Activated CD4-positive, alpha-beta T cell treated with anti-CD3 and anti-CD28 coated beads for 36 hours (primary cell): Measurements from ENCODE around the gene ARL2. TPM values are rescaled to one million over a fixed set of nuclear protein-coding genes. Genes with fewer than 3 reads are reported as not detected.
A peak's percentile ranks its signal among the peaks of the same experiment; 100 is the strongest.
"Not testable (repeated sequence)": the region's sequence is repeated elsewhere in the genome, so short reads cannot be mapped to it uniquely, and the experiment has no call there.

ENCODE experiments used
- ATAC-seq: fragments of 200-7000 bp; cut with Tn5 transposase; one replicate; pipeline ENCODE4 v1.10.0; 2021; ENCODE audit warnings: mild to moderate bottlenecking, moderate library complexity
- CTCF ChIA-PET: fragments of 350-600 bp; sonication (Branson Sonifier 250); formaldehyde crosslinking; loops from one replicate; lab custom pipeline; 2021; ENCODE audit warnings: antibody characterized with exemption; lab: Charles Lee
- POLR2A ChIA-PET: fragments of 350-600 bp; sonication (Branson Sonifier 250); formaldehyde crosslinking; loops from one replicate; lab custom pipeline; 2021; ENCODE audit warnings: antibody characterized with exemption, inconsistent platforms; lab: Charles Lee
- DNase-seq: peaks from one replicate; pipeline ENCODE4 v3.0.0-alpha.2; 2020
- H3K27ac Mint-ChIP-seq: one replicate; pipeline ENCODE4 v1.8.0; 2021; ENCODE audit warnings: mixed read lengths
- H3K27me3 Mint-ChIP-seq: one replicate; pipeline ENCODE4 v1.8.0; 2021; ENCODE audit warnings: mixed read lengths
- H3K36me3 Mint-ChIP-seq: one replicate; pipeline ENCODE4 v1.8.0; 2021; ENCODE audit warnings: low read depth, mixed read lengths
- H3K4me1 Mint-ChIP-seq: one replicate; pipeline ENCODE4 v1.8.0; 2021; ENCODE audit warnings: mixed read lengths
- H3K4me3 Mint-ChIP-seq: one replicate; pipeline ENCODE4 v1.8.0; 2021; ENCODE audit warnings: mild to moderate bottlenecking, moderate library complexity, mixed read lengths
- H3K9me3 Mint-ChIP-seq: one replicate; pipeline ENCODE4 v1.8.0; 2021; ENCODE audit warnings: low read depth, mixed read lengths
- intact Hi-C, 2 experiments: fragments of 100-400 bp; cut with DNase I in 1 of 2; cut with micrococcal nuclease in 1 of 2; formaldehyde crosslinking; loops; one replicate each; pipeline versions ENCODE4 v1.14.2 to v1.15.1; 2022 to 2024; cut with DNase I, micrococcal nuclease
- total RNA-seq, 2 experiments: library from RNA; stranded (reverse); gene quantifications; one replicate each; pipeline ENCODE4 v1.2.3, GENCODE V29; 2021

The ARL2 gene
- total RNA-seq, 2 experiments from 2014 or later: 89.6 to 109 TPM

- Mint-ChIP-seq H3K36me3 (no peaks in the 10 kb centered on the region), H3K9me3 (no peaks in the 10 kb centered on the region), H3K27me3 (peaks cover 2% of the 10 kb centered on the region), H3K4me1 (peaks cover 13% of the 10 kb centered on the region), H3K27ac (no peak overlapping the region), H3K4me3 (no peak overlapping the region)
- ChIA-PET CTCF (no interaction called here), POLR2A (no interaction called here)
- no peak for DNase-seq
- no peak for ATAC-seq
- intact Hi-C loops: no loop called here
These were observed 24.5 kb upstream of the ARL2 start for GRCh38 chr11:64989416-64989815.

GRCh38 chr11:64990222-64990923 lies 23.6 kb upstream of the ARL2 start:
- Mint-ChIP-seq H3K36me3 (no peaks in the 10 kb centered on the region), H3K4me3 (no peak overlapping the region), H3K27ac (no peak overlapping the region), H3K27me3 (peaks cover 3% of the 10 kb centered on the region), H3K4me1 (peaks cover 13% of the 10 kb centered on the region), H3K9me3 (no peaks in the 10 kb centered on the region)
- DNase-seq (no peak), ATAC-seq (no peak)
- CTCF ChIA-PET: interaction anchor here (0.6 to 0.8 kb wide), 2 partner anchors 74 to 93 kb away, joined by 3 read pairs; no protein-coding TSS in a partner anchor
- intact Hi-C loops: no loop called here
- POLR2A ChIA-PET: no interaction called here

GRCh38 chr11:64994318-64994717 lies 19.6 kb upstream of the ARL2 start:
- H3K4me3 Mint-ChIP-seq: no peak overlapping the region
- ChIA-PET CTCF (interaction anchor here (0.6 to 1.8 kb wide), 3 partner anchors 19 to 123 kb away, joined by 3 to 4 read pairs (median 3); partner anchors contain the start of genes ARL2 and ZNHIT2), POLR2A (no interaction called here)
- no peak for DNase-seq
- no peaks in the 10 kb centered on the region for H3K9me3 Mint-ChIP-seq
- intact Hi-C loops: no loop called here
- H3K36me3 Mint-ChIP-seq: no peaks in the 10 kb centered on the region
- no peak overlapping the region for H3K27ac Mint-ChIP-seq
- no peak for ATAC-seq
- H3K27me3 Mint-ChIP-seq: peaks cover 5% of the 10 kb centered on the region
- H3K4me1 Mint-ChIP-seq: peaks cover 19% of the 10 kb centered on the region

DNA sequence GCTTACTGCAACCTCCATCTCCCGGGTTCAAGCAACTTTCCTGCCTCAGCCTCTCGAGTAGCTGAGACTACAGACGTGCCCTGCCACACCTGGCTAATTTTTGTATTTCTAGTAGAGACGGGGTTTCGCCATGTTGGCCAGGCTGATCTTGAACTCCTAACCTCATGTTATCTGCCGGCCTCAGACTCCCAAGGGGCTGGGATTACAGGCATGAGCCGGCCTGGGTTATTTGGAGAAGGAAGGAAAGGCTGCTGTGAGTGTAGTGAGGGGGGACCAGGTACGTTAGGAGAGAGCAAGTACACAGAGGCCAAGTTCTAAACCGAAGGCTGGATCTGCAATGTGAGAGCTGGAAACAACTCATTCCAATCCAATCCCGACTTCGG lies 17.6 kb upstream of the ARL2 start:
- ChIA-PET POLR2A (interaction anchor here (0.6 kb wide), 1 partner anchor 900 kb away, joined by 4 read pairs; no protein-coding TSS in a partner anchor), CTCF (interaction anchor here (0.6 to 1.3 kb wide), 4 partner anchors 17 to 722 kb away, joined by 3 to 4 read pairs (median 4); partner anchors contain the start of gene ARL2)
- Mint-ChIP-seq H3K9me3 (no peaks in the 10 kb centered on the region), H3K4me3 (no peak overlapping the region), H3K27ac (no peak overlapping the region), H3K27me3 (peaks cover 5% of the 10 kb centered on the region), H3K36me3 (no peaks in the 10 kb centered on the region), H3K4me1 (peaks cover 8% of the 10 kb centered on the region)
- intact Hi-C loops: no loop called here
- ATAC-seq: no peak
- DNase-seq: no peak

- intact Hi-C loops: no loop called here
- peaks cover 8% of the 10 kb centered on the region for H3K4me1 Mint-ChIP-seq
- H3K4me3 Mint-ChIP-seq: no peak within 1 kb of the TSS
- no peak within 1 kb of the TSS for H3K27ac Mint-ChIP-seq
- H3K36me3 Mint-ChIP-seq: no peaks in the 10 kb centered on the region
- peaks cover 5% of the 10 kb centered on the region for H3K27me3 Mint-ChIP-seq
- CTCF ChIA-PET: interaction anchor here (0.6 to 1.3 kb wide), 4 partner anchors 17 to 175 kb away, joined by 3 to 4 read pairs (median 4); partner anchors contain the start of gene ARL2
- H3K9me3 Mint-ChIP-seq: no peaks in the 10 kb centered on the region
- DNase-seq: no peak
- no peak for ATAC-seq
- POLR2A ChIA-PET: interaction anchor here (0.6 kb wide), 1 partner anchor 899 kb away, joined by 4 read pairs; no protein-coding TSS in a partner anchor
These were observed 17.1 kb upstream of the ARL2 start, which contains the start of gene BATF2 for GRCh38 chr11:64996710-64997380. BATF2 (minus strand) TSS chr11:64996971; CDS start chr11:64996914, 57 bp downstream.

DNA sequence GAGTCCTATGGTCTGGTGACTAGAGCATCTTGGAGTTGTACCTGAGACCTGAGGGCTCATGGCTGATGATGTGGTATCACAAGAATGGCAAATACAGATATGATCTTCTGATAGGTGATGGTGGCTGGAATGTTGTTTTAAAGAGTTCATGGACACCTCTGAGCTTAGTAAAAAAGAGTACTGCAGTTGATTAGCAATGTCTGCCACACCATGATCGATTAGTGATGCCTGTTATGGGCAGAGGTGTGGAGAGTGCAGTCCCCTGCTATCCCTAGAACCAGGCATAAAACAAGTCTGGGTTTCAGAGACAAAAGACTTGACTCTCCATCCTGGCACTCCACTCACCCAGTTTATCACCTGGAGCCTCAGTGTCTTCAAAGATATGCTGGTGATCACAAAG lies 15.8 kb upstream of the ARL2 start:
- H3K27ac Mint-ChIP-seq: peak overlapping the region; percentile 49
- intact Hi-C loops: no loop called here
- ATAC-seq: peak; percentile 51
- CTCF ChIA-PET: interaction anchor here (0.6 to 1.5 kb wide), 3 partner anchors 8 to 35 kb away, joined by 3 to 4 read pairs (median 4); no protein-coding TSS in a partner anchor
- no peaks in the 10 kb centered on the region for H3K9me3 Mint-ChIP-seq
- peaks cover 5% of the 10 kb centered on the region for H3K27me3 Mint-ChIP-seq
- H3K4me3 Mint-ChIP-seq: no peak overlapping the region
- no peaks in the 10 kb centered on the region for H3K36me3 Mint-ChIP-seq
- H3K4me1 Mint-ChIP-seq: peaks cover 8% of the 10 kb centered on the region
- DNase-seq: peak; percentile 33
- POLR2A ChIA-PET: no interaction called here

DNA sequence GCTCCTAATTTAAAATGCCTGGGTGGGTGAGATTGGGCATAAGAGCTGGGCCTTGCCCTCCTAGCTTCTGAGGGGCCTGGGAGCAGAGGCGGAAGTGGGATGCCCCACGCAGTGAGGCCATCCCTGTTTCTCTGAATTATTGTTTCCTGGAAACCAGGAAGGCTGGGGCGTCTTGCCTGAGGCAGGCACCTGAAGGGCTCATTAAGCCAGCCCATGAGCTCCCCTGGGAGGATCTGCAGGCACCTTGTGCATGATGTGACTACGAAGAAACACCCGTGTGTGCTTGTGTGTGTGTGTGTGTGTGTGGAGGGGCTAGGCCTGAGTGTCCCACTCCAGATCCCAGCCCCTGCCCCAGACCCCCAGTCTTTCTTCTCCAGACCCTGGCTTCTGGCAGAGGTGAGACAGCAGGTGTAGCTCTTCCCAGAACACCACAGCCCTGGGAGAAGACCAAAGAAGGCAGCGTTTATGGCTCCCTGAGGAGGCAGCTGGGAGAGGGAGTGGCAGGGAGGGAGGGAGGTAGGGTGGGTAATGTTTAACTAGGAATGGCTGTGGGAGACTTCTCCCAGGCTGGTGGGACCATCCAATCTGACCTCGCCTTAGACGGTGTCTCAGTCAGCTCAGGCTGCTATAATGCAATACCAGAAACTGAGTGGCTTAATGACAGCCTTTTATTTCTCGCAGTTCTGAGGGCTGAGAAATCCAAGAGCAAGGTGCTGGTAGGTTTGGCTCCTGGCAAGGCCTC lies 15.1 kb upstream of the ARL2 start:
- no peaks in the 10 kb centered on the region for H3K9me3 Mint-ChIP-seq
- DNase-seq (no peak), ATAC-seq (no peak)
- ChIA-PET CTCF (interaction anchor here (0.6 to 1.5 kb wide), 3 partner anchors 8 to 195 kb away, joined by 3 to 4 read pairs (median 3); no protein-coding TSS in a partner anchor), POLR2A (interaction anchor here (0.6 to 0.7 kb wide), 2 partner anchors 38 to 52 kb away, joined by 3 read pairs; no protein-coding TSS in a partner anchor)
- H3K4me3 Mint-ChIP-seq: no peak overlapping the region
- peaks cover 5% of the 10 kb centered on the region for H3K27me3 Mint-ChIP-seq
- intact Hi-C loops: no loop called here
- peak overlapping the region; percentile 49 for H3K27ac Mint-ChIP-seq
- H3K4me1 Mint-ChIP-seq: peaks cover 8% of the 10 kb centered on the region
- no peaks in the 10 kb centered on the region for H3K36me3 Mint-ChIP-seq

DNA sequence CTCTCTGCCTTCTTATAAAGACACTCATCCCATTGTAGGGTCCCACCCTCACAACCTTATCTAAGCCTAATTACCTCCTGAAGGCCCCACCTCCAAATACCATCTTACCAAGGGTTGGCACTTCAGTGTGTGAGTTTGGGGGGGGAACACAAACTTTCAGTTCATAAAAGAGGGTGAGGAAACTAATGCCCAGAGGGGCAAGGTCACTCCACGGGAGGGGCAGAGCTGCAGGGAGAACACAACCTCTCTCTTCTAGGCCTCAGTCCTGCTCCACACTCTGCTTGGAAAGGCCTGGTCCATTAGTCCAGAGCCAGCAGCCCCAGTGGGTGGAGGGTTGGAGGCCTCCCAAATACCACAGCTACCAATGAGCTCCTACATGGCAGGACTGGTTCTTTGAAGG lies 14.5 kb upstream of the ARL2 start:
- no peak overlapping the region for H3K4me3 Mint-ChIP-seq
- H3K36me3 Mint-ChIP-seq: no peaks in the 10 kb centered on the region
- H3K27ac Mint-ChIP-seq: no peak overlapping the region
- peaks cover 8% of the 10 kb centered on the region for H3K4me1 Mint-ChIP-seq
- DNase-seq (no peak), ATAC-seq (no peak)
- H3K9me3 Mint-ChIP-seq: no peaks in the 10 kb centered on the region
- H3K27me3 Mint-ChIP-seq: peaks cover 5% of the 10 kb centered on the region
- intact Hi-C loops: no loop called here
- ChIA-PET CTCF (interaction anchor here (0.8 to 1.0 kb wide), 2 partner anchors 13 to 150 kb away, joined by 3 read pairs; no protein-coding TSS in a partner anchor), POLR2A (interaction anchor here (0.6 to 0.7 kb wide), 2 partner anchors 38 to 52 kb away, joined by 3 read pairs; no protein-coding TSS in a partner anchor)

DNA sequence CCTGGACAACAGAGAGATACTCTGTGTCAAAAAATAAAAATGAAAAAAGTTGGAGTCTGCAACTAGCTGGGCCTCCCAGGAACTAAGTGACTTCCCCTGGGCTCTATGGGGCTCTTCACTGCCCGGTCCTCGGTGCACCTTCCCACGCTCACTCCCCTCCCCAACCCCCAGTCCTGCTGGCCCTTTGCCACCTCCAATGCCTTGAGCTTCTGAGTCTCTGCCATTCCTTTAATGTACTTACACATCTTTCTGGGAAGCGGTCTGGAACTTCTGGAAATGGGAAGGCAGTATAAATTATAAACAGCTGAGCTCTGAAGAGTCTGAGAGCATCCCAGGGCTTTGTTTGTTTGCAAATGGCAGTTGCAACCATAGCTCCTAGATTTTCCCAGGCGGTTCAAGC lies 11.3 kb upstream of the ARL2 start:
- ATAC-seq (no peak), DNase-seq (no peak)
- Mint-ChIP-seq H3K4me1 (peaks cover 4% of the 10 kb centered on the region), H3K9me3 (no peaks in the 10 kb centered on the region), H3K36me3 (no peaks in the 10 kb centered on the region), H3K4me3 (no peak overlapping the region), H3K27me3 (no peaks in the 10 kb centered on the region), H3K27ac (no peak overlapping the region)
- intact Hi-C loops: no loop called here
- POLR2A ChIA-PET: no interaction called here
- CTCF ChIA-PET: interaction anchor here (1.3 kb wide), 1 partner anchor 10 kb away, joined by 3 read pairs; no protein-coding TSS in a partner anchor

DNA sequence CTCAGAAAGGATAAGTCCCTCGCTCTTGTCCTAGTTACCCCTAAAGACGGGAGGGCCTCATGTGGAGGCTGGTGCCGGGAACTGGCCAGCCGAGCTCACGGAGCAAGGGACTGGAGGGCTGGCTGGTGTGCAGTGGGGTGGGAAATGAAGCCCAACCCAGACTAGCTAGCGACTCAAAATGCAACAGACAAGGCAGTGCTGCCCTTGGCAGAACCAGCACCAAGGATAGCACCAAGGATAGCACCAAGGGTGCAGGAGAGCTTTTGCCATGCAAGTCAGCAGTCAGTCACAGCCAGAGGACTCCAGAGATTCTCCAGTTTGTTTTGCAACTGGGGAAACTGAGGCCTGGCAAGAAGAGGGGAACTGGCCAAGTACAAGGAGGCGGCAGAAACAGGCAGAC lies 10.7 kb upstream of the ARL2 start:
- Mint-ChIP-seq H3K4me1 (peaks cover 3% of the 10 kb centered on the region), H3K4me3 (no peak overlapping the region), H3K27ac (no peak overlapping the region), H3K27me3 (no peaks in the 10 kb centered on the region), H3K36me3 (no peaks in the 10 kb centered on the region), H3K9me3 (no peaks in the 10 kb centered on the region)
- intact Hi-C loops: no loop called here
- ChIA-PET POLR2A (no interaction called here), CTCF (interaction anchor here (0.6 to 1.3 kb wide), 2 partner anchors 9 to 327 kb away, joined by 3 read pairs; no protein-coding TSS in a partner anchor)
- DNase-seq (no peak), ATAC-seq (no peak)

DNA sequence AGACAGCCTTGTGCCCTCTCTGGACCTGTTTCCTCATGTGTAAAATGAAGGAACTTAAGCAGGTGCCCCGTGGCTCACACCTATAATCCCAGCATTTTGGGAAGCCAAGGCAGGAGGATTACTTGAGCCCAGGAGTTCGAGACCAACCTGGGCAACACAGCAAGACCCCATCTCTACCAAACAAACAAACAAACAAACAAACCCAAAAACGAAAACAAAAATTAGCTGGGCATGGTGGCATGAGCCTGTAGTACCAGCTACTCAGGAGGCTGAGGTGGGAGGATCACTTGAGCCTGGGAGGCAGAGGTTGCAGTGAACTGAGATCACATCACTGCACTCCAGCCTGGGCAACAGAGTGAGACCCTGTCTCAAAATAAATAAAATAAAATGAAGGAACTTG lies 10.0 kb upstream of the ARL2 start:
- ATAC-seq, H3K36me3 Mint-ChIP-seq, intact Hi-C loops, CTCF ChIA-PET, DNase-seq, H3K27ac Mint-ChIP-seq, H3K4me1 Mint-ChIP-seq, POLR2A ChIA-PET, H3K4me3 Mint-ChIP-seq, H3K27me3 Mint-ChIP-seq, H3K9me3 Mint-ChIP-seq: not testable (repeated sequence)
